GM18498 (cell line): ENCODE measurements around the gene FIZ1.

ENCODE experiments used
- ATAC-seq: cut with Tn5 transposase; IDR thresholded peaks from one replicate; pipeline ENCODE4 v1.9.1; 2021; ENCODE audit warnings: mild to moderate bottlenecking, moderate library complexity; ENCODE audit not compliant: unreplicated experiment

FIZ1 gene

GRCh38 chr19:55614711-55615542, 15.6 kb upstream of the FIZ1 start:
- ATAC-seq: no peak

GRCh38 chr19:55613930-55614710, 14.8 kb upstream of the FIZ1 start:
- no peak for ATAC-seq

DNA sequence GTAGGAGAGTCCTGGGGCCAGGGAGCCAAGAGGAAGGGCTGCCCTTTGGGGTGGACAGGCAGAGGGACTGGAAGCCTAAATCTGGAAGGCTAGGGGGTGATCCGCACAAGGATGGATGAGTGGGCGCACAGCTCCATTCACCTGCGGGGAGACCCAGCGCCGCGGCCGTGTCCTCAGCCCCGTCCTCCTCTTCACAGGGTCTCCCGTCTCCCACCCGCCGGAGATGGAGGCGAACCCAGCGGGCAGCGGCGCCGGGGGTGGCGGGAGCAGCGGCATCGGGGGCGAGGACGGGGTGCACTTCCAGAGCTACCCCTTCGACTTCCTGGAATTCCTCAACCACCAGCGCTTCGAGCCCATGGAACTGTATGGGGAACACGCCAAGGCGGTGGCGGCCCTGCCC, 14.1 kb upstream of the FIZ1 start:
- no peak for ATAC-seq

DNA sequence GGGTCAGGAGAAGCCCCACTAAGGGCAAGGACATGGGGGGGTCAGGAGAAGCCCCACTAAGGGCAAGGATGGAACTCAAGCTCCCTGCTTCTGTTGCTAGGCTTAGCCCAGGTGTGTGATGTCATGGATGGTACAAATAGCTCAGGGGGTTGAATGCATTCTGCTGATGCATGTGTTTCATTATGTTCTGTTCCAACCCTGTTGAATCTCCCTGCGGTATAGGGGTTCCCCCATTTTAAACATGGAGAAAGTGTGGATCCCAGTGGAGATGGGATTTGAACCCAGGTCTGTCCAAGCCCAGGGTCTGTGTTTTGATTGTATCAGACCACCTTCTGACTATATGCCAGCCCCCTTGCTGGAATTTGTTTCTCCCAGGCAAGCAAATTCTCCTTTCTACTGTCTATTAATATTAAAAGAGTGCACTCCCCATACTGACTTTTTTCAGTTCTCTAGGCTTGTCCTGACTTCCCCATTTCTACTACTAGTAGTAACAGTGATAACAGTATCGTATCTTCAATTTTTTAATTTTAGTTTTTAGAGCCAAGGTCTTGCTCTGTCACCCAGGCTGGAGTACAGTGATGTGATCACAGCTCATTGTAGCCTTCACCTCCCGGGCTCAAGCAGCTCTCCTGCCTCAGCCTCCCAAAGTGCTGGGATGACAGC, 12.8 kb upstream of the FIZ1 start:
- ATAC-seq: no peak

GRCh38 chr19:55611300-55611982, 12.1 kb upstream of the FIZ1 start:
- no peak for ATAC-seq

DNA sequence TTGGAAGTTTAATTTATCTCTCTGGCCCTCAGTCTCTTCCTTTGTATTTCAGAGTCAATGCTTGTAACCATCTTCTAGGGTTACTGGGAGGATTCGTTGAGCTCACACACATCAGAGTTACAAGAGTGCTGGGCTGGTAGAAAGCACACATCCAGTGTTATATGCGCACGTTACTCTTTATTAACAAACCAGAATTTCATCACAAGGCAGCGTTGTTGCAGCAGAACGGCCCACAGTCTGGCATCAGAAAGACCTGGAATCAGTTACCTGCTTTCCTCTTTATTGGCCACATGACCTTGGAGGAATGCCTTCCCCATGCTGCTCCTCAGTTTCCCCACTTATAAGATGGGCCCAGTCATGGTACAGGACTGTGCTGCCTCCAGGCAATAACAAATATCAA, 10.0 kb upstream of the FIZ1 start:
- no peak for ATAC-seq

GRCh38 chr19:55606817-55607216, 7.5 kb upstream of the FIZ1 start:
- no peak for ATAC-seq

DNA sequence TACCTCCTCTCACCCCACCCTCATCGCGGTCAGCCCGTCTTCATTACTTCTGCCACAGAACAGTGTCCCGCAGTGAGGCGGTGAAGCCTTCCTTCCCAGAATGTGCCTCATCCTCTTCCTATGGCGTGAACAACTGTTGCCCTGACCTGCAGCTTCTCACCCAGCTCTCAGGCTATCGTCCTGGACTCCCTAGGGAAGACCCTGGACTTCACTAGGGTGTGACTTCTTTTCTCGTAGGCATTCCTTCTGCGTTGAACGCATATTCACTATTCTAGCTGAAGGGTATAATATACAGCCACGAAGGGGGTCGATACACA, 7.1 kb upstream of the FIZ1 start:
- ATAC-seq: no peak

- peak; percentile 20 for ATAC-seq
Measured at GRCh38 chr19:55605637-55606470, 6.5 kb upstream of the FIZ1 start, which contains the start of gene ZNF865. Gene ZNF865 (plus strand): TSS chr19:55605647. CDS start chr19:55613619, 7,972 bp downstream.

- ATAC-seq: peak; percentile 73
Measured at GRCh38 chr19:55605207-55605636, 5.9 kb upstream of the FIZ1 start.

- ATAC-seq: no peak
Measured at GRCh38 chr19:55603581-55604292, 4.4 kb upstream of the FIZ1 start.

- no peak for ATAC-seq
Measured at GRCh38 chr19:55603115-55603514, 3.8 kb upstream of the FIZ1 start.

GRCh38 chr19:55602104-55603001, 3.0 kb upstream of the FIZ1 start:
- no peak for ATAC-seq

- no peak for ATAC-seq
Measured at GRCh38 chr19:55601084-55601483, 1.8 kb upstream of the FIZ1 start.

DNA sequence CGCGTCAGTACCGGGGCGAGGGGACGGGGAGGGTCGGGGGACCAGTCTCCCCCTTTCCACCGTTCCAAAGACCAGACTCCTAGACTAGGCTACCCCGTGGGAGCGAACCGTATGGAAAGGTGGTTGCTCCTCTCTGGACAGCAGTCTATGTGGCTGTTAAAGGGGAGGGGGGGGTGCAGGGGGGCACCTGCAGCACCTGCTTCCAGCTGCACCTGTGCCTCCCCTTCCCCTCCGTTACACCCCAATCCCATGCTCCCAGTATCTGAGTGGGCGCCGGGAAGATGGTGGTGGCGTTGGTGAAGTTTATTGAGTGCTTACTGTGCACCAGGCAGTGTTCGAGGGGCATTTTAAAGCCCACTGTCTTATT, 1.3 kb upstream of the FIZ1 start:
- ATAC-seq: no peak

DNA sequence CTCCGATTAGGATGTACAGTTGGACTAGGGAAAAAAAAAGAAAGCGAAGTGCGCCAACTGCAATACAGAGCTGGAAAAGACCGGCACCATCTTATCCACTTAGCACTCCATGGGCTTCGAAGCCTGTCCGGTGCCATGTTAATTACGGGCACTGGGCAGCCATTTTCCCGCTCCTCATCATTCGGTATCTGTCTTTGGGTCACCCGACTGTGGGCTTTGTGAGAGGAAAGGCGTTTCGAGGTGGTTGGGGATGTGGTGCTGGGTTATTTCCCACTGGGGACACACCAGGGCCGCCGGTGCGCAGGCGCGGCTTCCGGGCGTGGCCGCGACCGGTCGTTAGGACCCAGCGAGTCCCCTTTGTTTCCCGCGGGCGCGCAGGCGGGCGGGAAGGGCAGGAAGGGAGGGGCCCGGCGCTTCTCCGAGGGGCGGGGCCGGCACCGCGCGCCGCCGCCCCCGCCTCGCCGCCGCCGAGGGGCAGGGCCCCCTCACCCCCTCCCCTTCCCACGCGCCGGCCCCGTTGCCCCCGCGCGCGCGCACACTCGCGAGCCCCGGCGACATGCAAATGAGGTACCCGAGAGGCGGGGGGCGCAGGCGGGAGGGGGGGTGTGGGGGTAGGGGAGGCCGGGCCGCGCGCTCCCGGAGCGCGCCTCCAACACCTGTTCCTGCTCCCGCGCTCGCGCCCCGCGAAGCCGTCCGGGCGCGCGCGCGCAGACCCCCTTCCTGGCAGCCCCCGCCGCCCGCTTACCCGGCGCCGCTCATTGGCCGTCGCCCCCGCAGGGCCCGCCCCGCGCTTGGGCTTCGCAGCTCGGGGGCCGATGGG, 735 bp upstream of the FIZ1 start, which contains the start of gene ZNF524:
TSS of gene ZNF524 (plus strand) at position 447 of the 820 bp plus-strand sequence. CDS start 1,825 bp downstream, outside the sequence.
- ATAC-seq: peak; percentile 44

DNA sequence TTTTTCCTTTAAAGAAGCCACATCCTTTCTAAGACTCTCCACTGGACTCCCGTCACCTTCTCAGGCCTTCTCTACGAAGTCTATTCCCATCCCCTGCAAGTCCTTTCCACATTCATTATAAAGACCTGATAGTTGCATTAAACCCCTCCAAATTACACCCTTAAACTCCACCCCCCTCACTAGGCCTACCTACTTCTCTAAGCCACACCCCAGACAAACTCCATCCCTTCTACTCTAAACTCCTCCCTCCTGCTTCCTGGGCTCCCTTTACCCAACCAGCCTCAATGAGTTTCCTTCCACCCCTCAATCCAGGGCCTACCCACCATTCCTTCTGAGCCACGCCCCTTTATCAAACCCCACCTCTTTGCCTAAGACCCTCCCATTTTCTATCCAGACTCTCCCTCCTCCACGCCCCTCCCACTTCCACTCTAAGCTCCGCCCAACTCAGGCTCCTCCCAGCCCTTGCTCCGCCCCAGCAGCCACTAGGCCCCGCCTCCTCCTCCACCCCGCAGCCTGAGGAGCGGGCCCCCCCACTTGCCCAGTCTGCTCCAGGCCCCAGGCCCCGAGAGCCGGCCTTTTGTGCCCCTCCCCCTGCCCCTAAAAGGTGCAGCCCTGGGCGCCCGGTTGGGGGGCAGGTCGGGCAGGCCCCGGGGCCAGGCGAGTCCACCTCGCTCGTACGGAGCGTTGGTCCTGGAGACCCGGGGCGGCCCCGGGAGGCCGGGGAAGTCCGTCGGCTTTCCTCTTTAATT, 424 bp downstream of the FIZ1 start:
- peak; percentile 54 for ATAC-seq
